Stimulated activated effector memory CD8-positive, alpha-beta T cell treated with anti-CD3 and anti-CD28 coated beads, Interleukin-12 subunit alpha, Interleukin-12 subunit beta, amount 100 ng/mL, for 72 hours (primary cell): ENCODE data around the gene ABL1.
"Not testable (repeated sequence)": the region's sequence is repeated elsewhere in the genome, so short reads cannot be mapped to it uniquely, and the experiment has no call there.

Experiments used
- ATAC-seq: fragments of 150-1000 bp; cut with Tn5 transposase; 2 replicates; pipeline ENCODE4 v1.10.0; 2021
- DNase-seq, 2 donors: peaks; one replicate each; pipeline ENCODE4 v3.0.0; 2021 to 2022; ENCODE audit warnings: low spot score in 2 of 2
- H3K27ac Mint-ChIP-seq: one replicate; pipeline ENCODE4 v1.8.0; 2022; ENCODE audit warnings: mild to moderate bottlenecking, mixed read lengths
- H3K36me3 Mint-ChIP-seq: one replicate; pipeline ENCODE4 v1.8.0; 2022; ENCODE audit warnings: mild to moderate bottlenecking, mixed read lengths
- H3K4me1 Mint-ChIP-seq: one replicate; pipeline ENCODE4 v1.8.0; 2022; ENCODE audit warnings: mixed read lengths
- H3K4me3 Mint-ChIP-seq: one replicate; pipeline ENCODE4 v1.8.0; 2022; ENCODE audit warnings: mild to moderate bottlenecking, mixed read lengths
- H3K9me3 Mint-ChIP-seq: one replicate; pipeline ENCODE4 v1.8.0; 2022; ENCODE audit warnings: mixed read lengths

ABL1 gene

GRCh38 chr9:130837643-130838042 is 2.6 kb downstream of the ABL1 start:
- H3K4me1 Mint-ChIP-seq: peaks cover 50% of the 10 kb centered on the region
- no peaks in the 10 kb centered on the region for H3K9me3 Mint-ChIP-seq
- peaks cover 16% of the 10 kb centered on the region for H3K36me3 Mint-ChIP-seq
- H3K27ac Mint-ChIP-seq: no peak overlapping the region
- DNase-seq (no peak), ATAC-seq (no peak)
- no peak overlapping the region for H3K4me3 Mint-ChIP-seq

DNA sequence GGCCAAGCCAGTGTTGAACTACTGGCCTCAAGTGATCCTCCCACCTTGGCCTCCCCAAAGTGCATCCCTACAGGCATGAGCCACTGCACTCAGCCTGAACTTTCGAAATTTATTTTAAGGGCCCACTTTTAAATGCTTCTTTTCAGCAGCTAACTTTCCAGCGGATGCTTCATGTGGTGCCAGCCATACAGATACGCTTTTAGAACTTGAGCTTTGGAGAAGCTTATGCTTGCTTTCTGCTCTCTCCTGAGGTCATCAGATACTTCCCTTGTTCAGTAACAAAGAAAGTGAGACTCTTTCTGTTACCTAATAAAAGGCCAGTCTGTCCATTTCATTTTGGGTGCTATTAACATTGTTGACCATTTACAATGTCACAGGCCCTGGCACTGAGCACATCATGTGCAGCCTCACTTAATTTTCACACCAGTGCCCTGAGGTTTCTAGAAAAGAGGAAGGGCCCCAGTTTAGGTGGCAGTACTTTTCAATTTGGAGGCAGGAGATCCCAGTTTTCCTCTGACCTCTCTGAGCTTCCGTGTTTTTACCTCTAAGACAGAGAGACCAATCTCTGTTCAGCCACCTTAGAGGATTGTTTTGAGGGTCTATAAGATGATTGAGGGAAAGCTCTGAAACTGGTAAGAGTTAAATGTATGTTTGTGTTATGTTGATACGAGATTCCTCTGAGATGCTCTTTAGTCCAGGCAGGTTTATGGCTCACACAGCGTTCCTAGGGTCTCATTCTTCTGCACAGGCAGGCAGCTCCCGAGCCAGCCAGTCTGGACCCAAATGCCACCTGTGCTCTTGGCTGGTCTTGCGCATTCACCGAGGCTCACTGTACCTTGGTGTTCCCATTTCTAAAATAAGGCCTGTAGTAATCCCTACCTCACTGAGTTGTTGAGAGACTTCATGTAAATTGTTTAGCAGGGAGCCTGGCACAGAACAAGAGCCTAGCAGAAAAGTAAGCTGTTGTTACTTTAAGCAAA is 4.4 kb downstream of the ABL1 start:
- ATAC-seq (no peak), DNase-seq (no peak)
- H3K36me3 Mint-ChIP-seq: peaks cover 13% of the 10 kb centered on the region
- no peak overlapping the region for H3K4me3 Mint-ChIP-seq
- H3K27ac Mint-ChIP-seq: no peak overlapping the region
- no peaks in the 10 kb centered on the region for H3K9me3 Mint-ChIP-seq
- H3K4me1 Mint-ChIP-seq: peaks cover 56% of the 10 kb centered on the region

DNA sequence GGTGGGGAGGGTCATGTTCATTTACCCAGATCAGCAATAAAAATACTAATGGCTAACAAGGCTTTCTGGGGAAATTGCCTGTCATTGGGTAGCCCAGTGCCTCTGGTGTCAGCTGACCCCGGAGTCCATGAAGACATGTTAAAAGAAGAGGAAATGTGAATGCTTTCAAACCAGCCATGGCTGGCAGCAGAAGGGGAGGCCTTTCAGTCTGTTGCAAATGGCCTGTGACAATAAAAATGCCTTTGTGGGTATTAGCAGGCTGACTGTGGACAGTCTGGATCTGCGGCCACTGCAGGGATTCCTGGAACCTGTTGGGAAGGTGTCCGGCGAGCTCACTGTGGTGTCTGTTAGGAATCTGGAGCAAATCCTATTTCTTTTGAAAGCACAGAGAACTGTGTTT is 7.5 kb downstream of the ABL1 start:
- DNase-seq: no peak
- Mint-ChIP-seq H3K27ac (no peak overlapping the region), H3K4me1 (peaks cover 34% of the 10 kb centered on the region), H3K36me3 (no peaks in the 10 kb centered on the region), H3K4me3 (no peak overlapping the region), H3K9me3 (no peaks in the 10 kb centered on the region)
- no peak for ATAC-seq

- no peak for ATAC-seq
- Mint-ChIP-seq H3K4me3 (no peak overlapping the region), H3K4me1 (peaks cover 32% of the 10 kb centered on the region), H3K36me3 (no peaks in the 10 kb centered on the region), H3K9me3 (no peaks in the 10 kb centered on the region), H3K27ac (peak overlapping the region; percentile 48)
- no peak for DNase-seq
These were observed 8.2 kb downstream of the ABL1 start for GRCh38 chr9:130843049-130843908.

DNA sequence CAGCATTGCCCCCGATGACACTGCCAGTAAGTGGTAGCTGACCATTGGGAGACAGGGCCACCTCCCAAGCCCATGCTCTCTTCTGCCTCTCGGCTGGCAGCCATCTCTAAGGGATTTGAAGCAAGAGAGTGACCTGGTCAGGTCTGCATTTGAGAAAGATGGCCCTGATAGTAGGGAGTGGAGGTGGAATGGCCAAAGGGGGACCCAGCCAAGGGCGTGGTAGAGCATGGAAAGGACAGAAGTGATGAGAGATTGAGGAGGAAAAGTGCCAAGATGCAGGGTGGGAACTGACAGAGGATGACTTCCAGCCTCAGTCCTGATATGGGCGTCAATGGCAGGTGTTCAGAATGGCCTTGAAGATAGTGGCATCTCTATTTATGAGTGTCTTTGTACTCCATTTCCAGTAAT is 9.0 kb downstream of the ABL1 start:
- Mint-ChIP-seq H3K36me3 (no peaks in the 10 kb centered on the region), H3K9me3 (no peaks in the 10 kb centered on the region), H3K4me3 (no peak overlapping the region), H3K4me1 (peaks cover 25% of the 10 kb centered on the region), H3K27ac (peak overlapping the region; percentile 48)
- no peak for DNase-seq
- no peak for ATAC-seq

DNA sequence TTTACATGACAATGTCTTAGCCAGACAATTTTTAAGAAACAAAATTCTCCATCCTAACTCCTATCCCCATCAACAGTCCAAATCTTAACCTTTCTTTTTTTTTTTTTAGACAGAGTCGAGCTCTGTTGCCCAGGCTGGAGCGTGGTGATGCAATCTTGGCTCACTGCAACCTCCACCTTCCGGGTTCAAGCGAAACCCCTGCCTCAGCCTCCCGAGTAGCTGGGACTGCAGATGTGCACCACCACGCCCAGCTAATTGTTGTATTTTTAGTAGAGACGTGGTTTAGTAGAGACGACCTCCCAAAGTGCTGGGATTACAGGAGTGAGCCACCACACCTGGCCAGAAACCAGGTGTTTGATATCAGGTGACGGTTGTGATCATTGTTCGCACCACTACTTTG is 10.2 kb downstream of the ABL1 start:
- Mint-ChIP-seq H3K4me1 (peaks cover 24% of the 10 kb centered on the region), H3K36me3 (no peaks in the 10 kb centered on the region), H3K4me3 (no peak overlapping the region), H3K27ac (peak overlapping the region; percentile 69), H3K9me3 (no peaks in the 10 kb centered on the region)
- ATAC-seq (no peak), DNase-seq (no peak)

- Mint-ChIP-seq H3K4me1 (peaks cover 25% of the 10 kb centered on the region), H3K27ac (no peak overlapping the region), H3K36me3 (no peaks in the 10 kb centered on the region), H3K9me3 (no peaks in the 10 kb centered on the region), H3K4me3 (no peak overlapping the region)
- ATAC-seq (no peak), DNase-seq (no peak)
These were observed 10.9 kb downstream of the ABL1 start for GRCh38 chr9:130845901-130846481.

- no peak for DNase-seq
- ATAC-seq: no peak
- Mint-ChIP-seq H3K36me3 (no peaks in the 10 kb centered on the region), H3K4me1 (peaks cover 25% of the 10 kb centered on the region), H3K4me3 (no peak overlapping the region), H3K27ac (no peak overlapping the region), H3K9me3 (no peaks in the 10 kb centered on the region)
These were observed 11.6 kb downstream of the ABL1 start for GRCh38 chr9:130846487-130847305.

- H3K27ac Mint-ChIP-seq: no peak overlapping the region
- H3K9me3 Mint-ChIP-seq: no peaks in the 10 kb centered on the region
- H3K36me3 Mint-ChIP-seq: no peaks in the 10 kb centered on the region
- DNase-seq: no peak
- H3K4me1 Mint-ChIP-seq: peaks cover 25% of the 10 kb centered on the region
- no peak for ATAC-seq
- H3K4me3 Mint-ChIP-seq: no peak overlapping the region
These were observed 12.5 kb downstream of the ABL1 start for GRCh38 chr9:130847306-130848217.

GRCh38 chr9:130848514-130848913 is 13.5 kb downstream of the ABL1 start:
- not testable (repeated sequence) for ATAC-seq, H3K27ac Mint-ChIP-seq, H3K4me3 Mint-ChIP-seq, H3K36me3 Mint-ChIP-seq, H3K9me3 Mint-ChIP-seq, DNase-seq
- peaks cover 17% of the 10 kb centered on the region for H3K4me1 Mint-ChIP-seq

DNA sequence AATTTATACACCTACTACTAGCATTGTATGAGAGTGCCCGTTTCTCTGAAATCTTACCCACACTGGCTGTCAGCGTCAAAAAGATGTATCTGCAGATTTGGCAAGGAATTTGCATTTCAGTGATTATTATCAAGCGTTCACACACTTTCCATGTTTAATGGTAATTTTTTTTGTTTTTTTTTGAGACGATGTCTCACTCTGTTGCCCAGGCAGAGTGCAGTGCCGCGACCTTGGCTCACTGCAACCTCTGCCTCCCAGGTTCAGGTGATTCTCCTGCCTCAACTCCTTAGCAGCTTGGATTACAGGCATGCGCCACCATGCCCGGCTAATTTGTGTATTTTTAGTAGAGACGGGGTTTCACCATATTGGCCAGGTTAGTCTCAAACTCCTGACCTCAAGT is 14.3 kb downstream of the ABL1 start:
- H3K27ac Mint-ChIP-seq: no peak overlapping the region
- no peak overlapping the region for H3K4me3 Mint-ChIP-seq
- H3K9me3 Mint-ChIP-seq: no peaks in the 10 kb centered on the region
- DNase-seq (no peak), ATAC-seq (no peak)
- H3K4me1 Mint-ChIP-seq: peaks cover 9% of the 10 kb centered on the region
- peaks cover 1% of the 10 kb centered on the region for H3K36me3 Mint-ChIP-seq

DNA sequence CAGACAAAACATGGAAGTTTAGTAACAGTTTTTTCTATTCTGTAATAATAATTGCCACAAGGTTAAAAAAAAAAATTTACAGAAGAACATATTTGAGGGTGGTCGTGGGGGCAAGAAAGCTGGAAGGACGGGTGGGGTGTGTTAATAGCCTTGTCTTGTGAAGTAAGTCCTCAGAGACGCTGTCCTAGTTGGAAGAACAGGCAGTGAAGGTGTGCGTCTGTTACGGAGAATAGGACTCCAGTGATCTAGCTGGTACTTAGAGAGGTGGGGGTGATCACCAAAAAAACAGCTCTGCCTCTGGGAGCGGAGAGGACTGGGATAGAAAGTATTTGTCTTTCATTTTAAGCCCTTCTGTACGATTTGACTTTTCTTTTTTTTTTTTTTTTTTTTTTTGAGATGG is 17.7 kb downstream of the ABL1 start:
- no peak overlapping the region for H3K27ac Mint-ChIP-seq

DNA sequence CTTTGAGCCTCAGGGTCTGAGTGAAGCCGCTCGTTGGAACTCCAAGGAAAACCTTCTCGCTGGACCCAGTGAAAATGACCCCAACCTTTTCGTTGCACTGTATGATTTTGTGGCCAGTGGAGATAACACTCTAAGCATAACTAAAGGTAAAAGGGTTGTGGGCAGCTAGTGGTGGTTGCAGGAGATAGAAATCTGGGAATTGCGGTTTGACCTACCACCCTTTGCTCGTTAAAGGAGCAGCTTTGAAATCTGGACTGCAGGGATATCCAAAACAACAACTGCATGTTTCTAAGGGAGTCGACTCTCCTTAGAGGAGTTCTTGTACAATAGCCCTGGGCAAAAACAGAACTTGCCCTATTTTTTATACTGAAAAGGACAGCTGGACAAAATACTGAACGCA is 19.0 kb downstream of the ABL1 start:
- no peaks in the 10 kb centered on the region for H3K9me3 Mint-ChIP-seq
- H3K4me3 Mint-ChIP-seq: no peak overlapping the region
- H3K27ac Mint-ChIP-seq: no peak overlapping the region
- DNase-seq: no peak
- no peak for ATAC-seq
- peaks cover 7% of the 10 kb centered on the region for H3K4me1 Mint-ChIP-seq
- H3K36me3 Mint-ChIP-seq: peaks cover 25% of the 10 kb centered on the region

More for the DNA sequence above, 17.7 kb downstream of the ABL1 start:
- DNase-seq (no peak), ATAC-seq (no peak)
- H3K36me3 Mint-ChIP-seq: peaks cover 25% of the 10 kb centered on the region
- no peak overlapping the region for H3K4me3 Mint-ChIP-seq
- no peaks in the 10 kb centered on the region for H3K9me3 Mint-ChIP-seq
- H3K4me1 Mint-ChIP-seq: peaks cover 7% of the 10 kb centered on the region

DNA sequence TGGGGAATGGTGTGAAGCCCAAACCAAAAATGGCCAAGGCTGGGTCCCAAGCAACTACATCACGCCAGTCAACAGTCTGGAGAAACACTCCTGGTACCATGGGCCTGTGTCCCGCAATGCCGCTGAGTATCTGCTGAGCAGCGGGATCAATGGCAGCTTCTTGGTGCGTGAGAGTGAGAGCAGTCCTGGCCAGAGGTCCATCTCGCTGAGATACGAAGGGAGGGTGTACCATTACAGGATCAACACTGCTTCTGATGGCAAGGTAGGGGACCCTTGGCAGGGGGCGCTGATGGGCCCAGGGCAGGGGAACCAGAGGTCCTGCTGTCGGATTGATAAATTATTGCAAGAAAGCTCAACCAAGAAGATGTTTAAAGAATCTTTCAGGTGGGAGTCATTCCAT is 19.8 kb downstream of the ABL1 start:
- no peak for ATAC-seq
- Mint-ChIP-seq H3K9me3 (no peaks in the 10 kb centered on the region), H3K27ac (no peak overlapping the region), H3K36me3 (peaks cover 25% of the 10 kb centered on the region), H3K4me1 (peaks cover 4% of the 10 kb centered on the region), H3K4me3 (no peak overlapping the region)
- no peak for DNase-seq
